ENCODE results near the gene TSPEAR.

The TSPEAR gene

GRCh38 chr21:44569861-44570517, 141.4 kb downstream of the TSPEAR start:
- Histone ChIP-seq H3K27me3 (replicated peaks; ENCODE audit: control insufficient read depth, insufficient read depth, low read length) (no peaks in the 10 kb centered on the region), H3K4me3 (replicated peaks; ENCODE audit: low read depth, low read length) (no peak overlapping the region), H3K36me3 (ENCODE audit: control insufficient read depth, insufficient read depth, low read length) (no peaks in the 10 kb centered on the region)
- no peak for TF ChIP-seq CTCF (IDR thresholded peaks at IDR 0.05; ENCODE audit: insufficient read depth, low read length, poor library complexity, severe bottlenecking)
- DNase-seq (ENCODE audit: extremely low read depth, insufficient read length) = no peak

GRCh38 chr21:44568667-44569556, 142.5 kb downstream of the TSPEAR start:
- no peak for DNase-seq (ENCODE audit: extremely low read depth, insufficient read length)
- no peak for TF ChIP-seq CTCF (IDR thresholded peaks at IDR 0.05; ENCODE audit: insufficient read depth, low read length, poor library complexity, severe bottlenecking)

GRCh38 chr21:44568261-44568660, 143.1 kb downstream of the TSPEAR start:
- no peaks in the 10 kb centered on the region for H3K27me3 ChIP-seq (replicated peaks; ENCODE audit: control insufficient read depth, insufficient read depth, low read length)
- DNase-seq (ENCODE audit: extremely low read depth, insufficient read length) = no peak
- H3K4me3 ChIP-seq (replicated peaks; ENCODE audit: low read depth, low read length) = no peak overlapping the region
- TF ChIP-seq CTCF (IDR thresholded peaks at IDR 0.05; ENCODE audit: insufficient read depth, low read length, poor library complexity, severe bottlenecking) = no peak
- no peaks in the 10 kb centered on the region for H3K36me3 ChIP-seq (ENCODE audit: control insufficient read depth, insufficient read depth, low read length)

More at GRCh38 chr21:44568667-44569556, 142.5 kb downstream of the TSPEAR start:
- H3K4me3 ChIP-seq (replicated peaks; ENCODE audit: low read depth, low read length) = no peak overlapping the region
- H3K36me3 ChIP-seq (ENCODE audit: control insufficient read depth, insufficient read depth, low read length) = no peaks in the 10 kb centered on the region
- no peaks in the 10 kb centered on the region for H3K27me3 ChIP-seq (replicated peaks; ENCODE audit: control insufficient read depth, insufficient read depth, low read length)

- H3K4me3 ChIP-seq (replicated peaks; ENCODE audit: low read depth, low read length) = no peak overlapping the region
- DNase-seq (ENCODE audit: extremely low read depth, insufficient read length) = no peak
- TF ChIP-seq CTCF (IDR thresholded peaks at IDR 0.05; ENCODE audit: insufficient read depth, low read length, poor library complexity, severe bottlenecking) = no peak
- no peaks in the 10 kb centered on the region for H3K36me3 ChIP-seq (ENCODE audit: control insufficient read depth, insufficient read depth, low read length)
- H3K27me3 ChIP-seq (replicated peaks; ENCODE audit: control insufficient read depth, insufficient read depth, low read length) = no peaks in the 10 kb centered on the region
These were observed 143.7 kb downstream of the TSPEAR start for GRCh38 chr21:44567481-44568171.

GRCh38 chr21:44566403-44566802, 145.0 kb downstream of the TSPEAR start:
- H3K36me3 ChIP-seq (ENCODE audit: control insufficient read depth, insufficient read depth, low read length) = no peaks in the 10 kb centered on the region
- no peak for DNase-seq (ENCODE audit: extremely low read depth, insufficient read length)
- no peaks in the 10 kb centered on the region for H3K27me3 ChIP-seq (replicated peaks; ENCODE audit: control insufficient read depth, insufficient read depth, low read length)
- no peak overlapping the region for H3K4me3 ChIP-seq (replicated peaks; ENCODE audit: low read depth, low read length)
- TF ChIP-seq CTCF (IDR thresholded peaks at IDR 0.05; ENCODE audit: insufficient read depth, low read length, poor library complexity, severe bottlenecking) = no peak

All from GM06990 (cell line).